PC-3 (cell line): ENCODE data around the gene OR52I1.

Experiments
- CTCF ChIP-seq: fragments of 300-600 bp; sonication (generic); conservative IDR thresholded peaks from 2 replicates; pipeline ENCODE4 v1.5.1; 2017; ENCODE audit warnings: antibody characterized with exemption, low read depth, mild to moderate bottlenecking, low read length
- EZH2 ChIP-seq: fragments of 300-600 bp; sonication (generic); IDR thresholded peaks from one replicate; pipeline ENCODE4 v1.6.1; 2017; ENCODE audit warnings: antibody characterized with exemption, mild to moderate bottlenecking, low read length; ENCODE audit not compliant: unreplicated experiment
- EZH2phosphoT487 ChIP-seq: fragments of 300-600 bp; sonication (generic); IDR thresholded peaks from 2 replicates; pipeline ENCODE4 v1.6.1; 2018; ENCODE audit warnings: mild to moderate bottlenecking, antibody characterized with exemption, low read length, borderline replicate concordance

DNA sequence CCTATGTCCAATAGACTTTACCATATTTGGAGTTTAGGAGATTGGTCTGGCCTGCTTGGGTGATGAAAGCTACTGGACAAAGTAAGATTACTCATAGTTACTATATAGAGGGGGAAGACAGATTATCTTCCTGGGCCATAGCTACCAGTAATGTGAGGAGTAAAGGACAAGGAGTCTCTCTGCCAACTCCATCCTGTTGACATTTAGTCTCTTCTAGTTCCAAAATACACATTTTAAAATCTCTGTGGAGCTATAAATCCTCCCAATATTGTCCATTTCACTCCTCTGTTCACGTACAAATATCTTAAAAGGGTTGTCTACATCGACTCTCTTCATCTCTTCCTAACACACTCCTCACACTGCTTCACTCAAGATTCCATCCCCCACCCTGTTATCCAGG is 42.3 kb downstream of the OR52I1 start:
- TF ChIP-seq CTCF (no peak), EZH2 (no peak), EZH2phosphoT487 (no peak)
